Measurements from ENCODE around the gene KRT2.
"Not testable (repeated sequence)": the region's sequence is repeated elsewhere in the genome, so short reads cannot be mapped to it uniquely, and the experiment has no call there.

KRT2 gene

GRCh38 chr12:52685406-52685890 lies 33.4 kb upstream of the KRT2 start:
- no peak for DNase-seq (ENCODE audit: low read depth in 4 of 4, low spot score in 1 of 4)

GRCh38 chr12:52684431-52684830 lies 32.4 kb upstream of the KRT2 start:
- no peak for DNase-seq (ENCODE audit: low read depth in 4 of 4, low spot score in 1 of 4)

DNA sequence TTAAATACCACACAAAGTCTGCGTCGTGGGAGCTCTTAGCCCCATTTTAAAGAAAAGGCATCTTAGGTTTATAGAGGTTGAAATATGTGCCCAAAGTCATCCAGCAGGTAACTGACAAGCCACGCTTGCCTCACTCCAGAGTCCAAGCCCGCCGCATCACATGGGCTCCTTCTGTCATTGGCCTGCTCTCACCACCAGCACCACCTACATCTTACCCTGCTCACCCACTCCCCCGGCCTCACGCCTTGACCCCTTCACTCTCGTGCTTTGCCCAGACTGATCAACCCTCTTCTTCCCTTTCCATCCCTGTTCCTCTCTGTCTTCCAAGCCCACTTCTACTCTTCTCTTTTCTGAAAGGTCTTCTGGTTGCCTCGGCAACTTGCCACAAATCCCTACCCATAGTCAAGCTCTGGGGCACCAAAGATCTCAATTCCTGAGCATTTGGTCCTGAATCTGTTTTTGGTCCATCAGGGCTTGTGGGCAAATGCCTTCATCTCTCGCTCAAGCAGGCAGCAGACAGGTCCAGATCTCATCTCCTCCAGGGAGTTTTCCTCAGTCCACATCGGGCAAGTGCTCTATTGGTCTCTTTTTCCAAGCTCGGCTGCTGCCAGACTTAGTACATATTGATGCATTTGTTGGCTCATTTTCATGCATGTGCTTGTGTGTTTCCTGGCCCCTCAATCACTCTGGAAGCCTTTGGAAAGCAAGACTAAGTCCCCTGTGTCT lies 31.7 kb upstream of the KRT2 start:
- no peak for DNase-seq (ENCODE audit: low read depth in 4 of 4, low spot score in 1 of 4)

DNA sequence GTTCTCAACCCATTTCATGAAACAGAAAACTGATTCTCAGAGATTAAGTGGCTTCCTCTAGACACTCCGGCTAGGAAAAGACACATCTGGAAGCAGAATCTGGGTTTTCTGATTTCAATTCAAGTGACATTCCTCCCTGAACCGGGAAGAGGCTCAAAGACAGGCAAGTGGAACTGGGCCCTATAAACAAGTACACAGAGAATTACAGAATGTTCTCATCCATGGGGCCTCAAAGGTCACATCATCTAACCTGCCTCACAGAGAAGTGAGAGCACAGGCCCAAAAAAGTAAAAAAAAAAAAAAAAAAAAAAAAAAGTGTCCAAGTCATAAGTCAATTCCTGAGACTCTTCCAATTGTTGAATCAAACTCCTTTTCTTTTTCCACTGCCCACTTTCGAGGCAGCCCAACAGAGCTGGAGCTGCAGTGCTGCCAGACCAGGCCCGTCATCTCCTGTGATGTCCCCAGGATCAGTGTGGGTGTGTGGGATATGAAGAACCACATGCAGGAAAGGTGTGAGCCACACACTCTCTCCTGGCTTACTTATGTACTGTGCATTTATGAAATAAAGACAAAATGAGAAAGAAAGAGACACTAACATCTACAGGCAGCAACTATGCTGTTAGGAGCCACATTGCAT lies 31.0 kb upstream of the KRT2 start:
- DNase-seq (ENCODE audit: low read depth in 4 of 4, low spot score in 1 of 4), result no peak

DNA sequence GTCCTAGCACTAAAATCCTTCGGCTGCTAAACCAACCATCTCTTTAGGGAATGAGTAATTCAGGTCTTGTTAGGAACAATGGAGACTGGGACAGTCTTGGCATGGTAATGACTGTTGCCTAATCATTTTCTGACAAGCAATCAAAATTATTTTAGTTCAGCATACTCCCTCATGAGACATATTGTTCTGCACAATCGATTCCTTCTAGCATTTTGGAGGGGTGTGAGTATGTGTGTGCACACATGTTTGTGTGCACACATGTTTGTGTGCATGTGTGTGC lies 30.3 kb upstream of the KRT2 start:
- no peak for DNase-seq (ENCODE audit: low read depth in 4 of 4, low spot score in 1 of 4)

DNA sequence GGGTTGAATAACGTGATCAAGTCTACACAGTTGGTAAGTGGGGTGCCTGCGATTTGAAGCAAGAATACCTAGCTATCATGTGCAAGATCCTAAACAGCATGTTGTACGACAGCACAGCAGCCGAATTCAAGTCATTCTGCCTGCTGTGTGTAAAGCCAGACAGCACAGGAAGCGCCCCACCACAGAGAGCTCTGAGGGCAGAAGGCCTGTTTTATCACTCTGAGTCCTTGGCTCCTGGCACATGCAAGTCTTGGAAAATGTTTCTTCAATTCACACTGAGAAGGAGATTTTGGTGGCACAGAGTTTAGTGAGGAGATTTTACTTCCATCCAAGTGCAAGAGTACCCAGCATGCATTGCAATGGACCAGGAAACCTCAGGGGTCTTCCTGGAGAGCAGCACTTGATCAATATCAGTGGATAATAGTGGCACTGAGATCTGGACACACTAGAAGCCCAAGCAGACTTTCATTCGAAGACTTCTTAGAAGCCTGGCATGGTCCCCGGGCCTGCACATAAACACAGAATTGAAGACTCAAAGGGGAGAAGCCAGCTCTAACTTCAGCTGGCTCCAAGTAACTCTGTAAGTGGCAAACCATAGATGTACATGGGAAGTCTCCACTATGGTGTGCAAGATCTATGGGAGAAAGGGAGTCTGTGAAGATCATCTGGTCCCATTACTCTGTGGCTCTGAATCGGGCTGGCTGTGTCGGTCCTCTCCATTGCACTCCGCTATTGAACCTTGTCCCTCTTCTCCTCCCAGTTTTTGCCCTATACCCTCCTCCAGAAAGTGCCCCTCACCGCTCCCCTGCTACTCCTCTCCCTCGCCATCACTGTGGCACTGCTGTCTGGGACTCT lies 29.7 kb upstream of the KRT2 start:
- peak in 1 of 4 experiments; percentile 2 for DNase-seq (ENCODE audit: low read depth in 4 of 4, low spot score in 1 of 4)

DNA sequence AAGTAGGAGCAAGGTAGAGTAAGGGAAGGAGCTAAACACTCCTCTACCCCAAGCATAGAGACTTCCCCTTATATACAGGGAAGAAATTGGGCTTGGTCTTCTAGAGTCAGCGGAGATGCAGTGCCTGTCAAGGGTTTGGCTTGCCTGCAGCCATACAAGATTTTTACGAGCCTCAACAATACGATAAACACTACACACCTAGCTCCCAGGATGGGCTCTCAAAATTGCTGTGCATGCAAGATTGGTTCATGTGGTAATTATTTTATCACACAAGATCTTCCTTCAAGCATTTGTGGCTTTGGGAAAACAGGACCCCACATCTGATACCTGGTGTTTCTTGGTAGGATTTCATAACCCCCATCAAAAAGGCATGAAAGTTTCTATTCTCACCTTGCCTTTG lies 28.4 kb upstream of the KRT2 start, which contains the start of gene KRT1:
Gene KRT1 (minus strand): TSS at position 45 of the 400 bp plus-strand sequence. CDS start 59 bp downstream, outside the sequence.
- DNase-seq (ENCODE audit: low read depth in 4 of 4, low spot score in 1 of 4), result no peak

- DNase-seq (ENCODE audit: low read depth in 4 of 4, low spot score in 1 of 4), result no peak
Measured at GRCh38 chr12:52679875-52680274, 27.9 kb upstream of the KRT2 start.

GRCh38 chr12:52677671-52678070 lies 25.7 kb upstream of the KRT2 start:
- DNase-seq (ENCODE audit: low read depth in 4 of 4, low spot score in 1 of 4), result no peak

- DNase-seq (ENCODE audit: low read depth in 4 of 4, low spot score in 1 of 4), result no peak
Measured at GRCh38 chr12:52677126-52677525, 25.1 kb upstream of the KRT2 start.

GRCh38 chr12:52676163-52676562 lies 24.2 kb upstream of the KRT2 start:
- no peak for DNase-seq (ENCODE audit: low read depth in 4 of 4, low spot score in 1 of 4)

DNA sequence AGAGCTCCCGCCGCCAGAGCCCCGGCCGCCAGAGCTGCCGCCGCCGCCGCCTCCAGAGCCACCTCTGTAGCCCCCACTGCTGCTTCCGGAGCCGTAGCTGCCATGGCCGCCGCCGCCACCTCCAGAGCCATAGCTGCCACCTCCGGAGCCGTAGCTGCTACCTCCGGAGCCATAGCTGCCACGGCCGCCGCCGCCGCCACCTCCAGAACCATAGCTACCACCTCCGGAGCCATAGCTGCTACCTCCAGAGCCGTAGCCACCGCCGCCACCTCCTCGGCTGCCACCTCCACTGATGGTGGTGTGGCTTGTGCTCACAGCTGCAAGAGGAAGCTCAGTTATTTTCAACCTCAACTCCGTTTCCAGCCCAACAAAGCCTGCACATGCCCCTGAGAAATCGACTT lies 23.3 kb upstream of the KRT2 start:
- no peak for DNase-seq (ENCODE audit: low read depth in 4 of 4, low spot score in 1 of 4)

GRCh38 chr12:52674433-52674775 lies 22.4 kb upstream of the KRT2 start:
- no peak for DNase-seq (ENCODE audit: low read depth in 4 of 4, low spot score in 1 of 4)

DNA sequence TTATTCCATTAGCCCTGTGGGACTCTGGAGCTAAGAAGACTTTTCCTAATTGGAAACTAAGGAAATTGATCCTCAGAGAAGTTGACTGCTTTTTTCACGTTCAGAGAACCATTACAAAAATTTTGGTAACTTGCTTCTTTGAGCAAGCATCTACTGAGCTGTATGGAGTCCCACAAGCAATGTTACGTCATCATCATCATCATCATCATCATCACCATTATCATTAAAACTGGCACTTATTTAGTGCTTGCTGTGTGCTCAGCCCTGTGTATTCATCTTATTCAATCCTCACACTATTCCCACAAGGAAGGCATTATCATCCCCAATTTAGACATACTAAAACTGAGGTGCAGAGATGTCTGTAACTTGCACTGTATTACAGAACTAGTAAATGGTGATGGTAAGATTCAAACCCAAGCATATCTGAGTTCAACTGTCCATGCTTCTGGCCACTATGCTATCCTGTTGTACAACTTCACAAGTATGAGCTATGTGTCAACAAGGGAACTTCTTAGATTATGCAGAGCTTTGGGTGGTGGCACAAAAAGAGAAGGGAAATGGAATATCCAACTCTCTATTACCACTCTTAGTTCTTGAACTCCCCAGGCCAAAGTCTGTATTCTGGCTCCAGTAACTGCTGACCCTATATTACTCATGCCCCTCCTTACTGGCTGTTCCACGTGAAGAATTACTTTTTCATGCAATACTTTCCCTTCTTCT lies 21.9 kb upstream of the KRT2 start:
- no peak for DNase-seq (ENCODE audit: low read depth in 4 of 4, low spot score in 1 of 4)

- no peak for DNase-seq (ENCODE audit: low read depth in 4 of 4, low spot score in 1 of 4)
Measured at GRCh38 chr12:52673217-52673616, 21.2 kb upstream of the KRT2 start.

DNA sequence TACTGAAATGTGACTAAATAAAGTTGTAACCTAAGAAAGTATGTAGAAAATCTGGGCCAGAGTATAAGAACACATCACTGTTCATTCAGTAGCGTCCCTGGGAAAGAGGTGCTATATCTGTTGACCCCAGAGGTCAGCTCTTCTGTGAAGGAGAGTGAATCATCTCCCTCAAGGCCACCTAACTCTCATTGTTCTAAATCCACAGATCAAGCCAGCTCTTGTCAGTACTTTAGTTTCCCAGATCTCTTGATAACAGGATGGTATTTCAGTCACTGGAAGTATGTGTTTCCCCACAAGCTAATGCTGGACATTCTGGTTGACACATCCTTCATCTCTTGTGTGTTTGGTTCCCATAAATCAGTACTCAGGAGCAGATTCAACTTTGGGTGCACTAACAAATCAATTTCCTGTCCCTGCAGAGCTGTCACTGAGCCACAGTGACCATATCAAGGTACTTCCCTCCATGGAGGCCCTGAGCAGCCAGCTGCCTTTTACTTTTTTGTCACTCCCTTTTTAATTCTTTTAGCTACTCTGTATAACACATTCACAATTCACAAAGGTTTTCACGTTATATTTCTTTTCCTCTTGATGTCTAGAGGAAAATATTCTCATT lies 20.4 kb upstream of the KRT2 start:
- no peak for DNase-seq (ENCODE audit: low read depth in 4 of 4, low spot score in 1 of 4)

DNA sequence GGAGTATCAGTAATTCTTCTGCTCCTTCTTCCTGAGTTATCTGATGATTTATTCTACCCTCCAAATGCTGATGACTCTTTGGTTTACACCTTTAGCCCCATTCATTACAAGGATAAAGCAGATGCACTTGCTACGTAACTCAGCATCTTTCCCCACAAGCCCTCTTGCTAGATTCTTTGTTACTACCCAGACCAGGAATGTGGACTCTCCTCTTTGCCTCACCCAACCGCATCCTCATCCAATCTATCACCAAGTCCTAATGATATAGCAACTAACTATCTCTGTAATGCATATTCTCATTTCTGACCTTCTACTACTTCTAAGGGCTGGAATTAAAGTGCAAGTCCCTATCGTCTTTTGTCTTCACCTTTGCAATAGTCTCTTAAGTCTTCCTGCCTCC lies 18.9 kb upstream of the KRT2 start:
- DNase-seq (ENCODE audit: low read depth in 4 of 4, low spot score in 1 of 4), result no peak

GRCh38 chr12:52670506-52670905 lies 18.5 kb upstream of the KRT2 start:
- DNase-seq (ENCODE audit: low read depth in 4 of 4, low spot score in 1 of 4), result no peak

GRCh38 chr12:52669941-52670340 lies 17.9 kb upstream of the KRT2 start:
- not testable (repeated sequence) for DNase-seq (ENCODE audit: low read depth in 4 of 4, low spot score in 1 of 4)

- no peak for DNase-seq (ENCODE audit: low read depth in 4 of 4, low spot score in 1 of 4)
Measured at GRCh38 chr12:52669426-52669825, 17.4 kb upstream of the KRT2 start.

GRCh38 chr12:52667931-52668330 lies 15.9 kb upstream of the KRT2 start:
- DNase-seq (ENCODE audit: low read depth in 4 of 4, low spot score in 1 of 4), result no peak
